ENCODE data around the gene KLHL29. TPM values are rescaled to one million over a fixed set of nuclear protein-coding genes. Genes with fewer than 3 reads are reported as not detected.

The KLHL29 gene
- total RNA-seq, 2 experiments from 2014 or later, result 4.1 to 4.4 TPM

DNA sequence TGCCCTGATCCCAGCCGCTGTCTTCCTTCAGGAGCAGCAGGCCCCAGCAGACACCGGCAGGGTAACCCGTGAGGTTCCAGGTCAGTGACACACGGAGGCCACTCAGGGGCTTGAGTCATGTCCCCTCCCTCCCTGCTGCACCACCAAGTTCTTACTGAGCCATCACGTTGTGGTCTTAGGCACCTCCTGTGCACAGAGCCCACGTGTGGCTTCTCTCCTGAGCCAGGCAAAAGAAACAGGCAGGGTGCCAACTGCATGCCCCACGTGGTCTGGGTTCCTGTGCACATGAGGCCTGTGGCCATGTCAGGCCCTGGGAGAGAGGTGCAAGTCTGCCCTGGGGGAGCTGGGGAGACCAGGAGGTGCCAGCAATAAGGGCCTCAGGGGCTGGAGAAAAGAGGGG is 264.8 kb downstream of the KLHL29 start:
- no peaks in the 10 kb centered on the region for H3K36me3 Mint-ChIP-seq (ENCODE audit: low read depth)
- no peak overlapping the region for H3K27ac Mint-ChIP-seq
- DNase-seq (no peak), ATAC-seq (no peak)
- H3K4me3 Mint-ChIP-seq, result no peak overlapping the region
- ChIA-PET CTCF (no interaction called here), POLR2A (no interaction called here)
- no peaks in the 10 kb centered on the region for H3K9me3 Mint-ChIP-seq (ENCODE audit: insufficient read depth)
- no peaks in the 10 kb centered on the region for H3K27me3 Mint-ChIP-seq (ENCODE audit: low read depth)
- peaks cover 3% of the 10 kb centered on the region for H3K4me1 Mint-ChIP-seq (ENCODE audit: low read depth)

DNA sequence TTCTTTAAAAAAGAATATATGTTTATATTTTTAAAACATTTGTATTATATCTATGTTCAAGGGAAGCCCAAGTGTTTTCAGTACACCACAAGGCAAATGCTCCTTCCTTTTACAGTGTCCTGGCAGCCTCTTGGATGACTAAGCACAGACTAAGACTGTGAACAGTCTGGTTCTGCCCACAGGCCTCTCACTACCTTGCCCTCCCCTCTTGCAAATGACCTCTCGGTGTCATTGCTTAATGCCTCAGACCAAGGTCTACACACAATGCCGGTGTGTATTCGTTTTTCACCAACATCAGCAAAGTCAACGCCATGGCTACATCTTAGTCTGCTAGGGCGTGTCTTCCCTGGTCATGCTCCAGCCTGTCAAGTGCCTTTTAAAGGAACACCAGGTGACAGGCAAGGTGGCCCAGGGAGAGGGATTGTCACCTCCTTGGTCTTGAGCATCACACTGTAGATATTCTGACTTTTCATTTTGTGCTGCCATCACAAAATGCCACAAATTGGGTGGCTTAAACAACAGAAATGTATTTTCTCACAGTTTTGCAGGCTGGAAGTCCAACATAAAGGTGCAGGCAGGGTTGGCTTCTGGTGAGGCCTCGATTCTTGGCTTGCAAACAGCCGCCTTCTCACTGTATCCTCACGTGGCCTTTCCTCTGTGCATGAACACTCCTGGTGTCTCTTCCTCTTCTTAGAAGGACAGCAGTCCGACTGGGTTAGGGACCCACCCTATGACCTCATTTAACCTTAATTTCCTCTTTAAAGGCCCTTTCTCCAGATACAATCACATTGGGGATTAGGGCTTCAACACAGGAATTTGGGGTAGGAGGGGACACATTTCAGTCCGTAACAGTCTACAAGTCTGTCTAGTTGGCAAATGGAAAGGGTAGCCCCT is 266.5 kb downstream of the KLHL29 start:
- ChIA-PET CTCF (no interaction called here), POLR2A (no interaction called here)
- Mint-ChIP-seq H3K4me1 (ENCODE audit: low read depth) (peaks cover 3% of the 10 kb centered on the region), H3K27me3 (ENCODE audit: low read depth) (no peaks in the 10 kb centered on the region), H3K27ac (no peak overlapping the region), H3K36me3 (ENCODE audit: low read depth) (no peaks in the 10 kb centered on the region), H3K4me3 (no peak overlapping the region), H3K9me3 (ENCODE audit: insufficient read depth) (no peaks in the 10 kb centered on the region)
- DNase-seq (no peak), ATAC-seq (no peak)

DNA sequence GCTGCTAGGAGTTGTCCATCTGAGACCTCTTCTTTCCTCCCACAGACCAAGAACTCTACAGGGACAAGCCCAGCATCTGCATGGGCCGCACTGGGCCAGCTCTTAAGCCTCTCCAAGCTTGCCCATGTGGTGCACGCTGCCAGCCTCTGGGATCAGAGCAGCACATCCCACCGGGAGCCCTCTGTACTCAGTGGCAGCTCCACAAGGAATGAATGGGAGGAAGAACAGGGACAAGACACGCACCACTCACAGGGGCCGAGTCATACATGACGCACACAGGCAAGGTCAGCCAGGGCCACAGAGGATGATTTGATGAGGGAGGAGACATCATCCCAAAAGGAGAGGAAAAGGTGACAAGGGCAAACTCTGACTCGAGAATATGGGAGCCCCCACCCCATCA is 268.3 kb downstream of the KLHL29 start:
- H3K4me3 Mint-ChIP-seq, result no peak overlapping the region
- no peaks in the 10 kb centered on the region for H3K36me3 Mint-ChIP-seq (ENCODE audit: low read depth)
- no peak overlapping the region for H3K27ac Mint-ChIP-seq
- H3K27me3 Mint-ChIP-seq (ENCODE audit: low read depth), result no peaks in the 10 kb centered on the region
- no peak for ATAC-seq
- ChIA-PET POLR2A (no interaction called here), CTCF (no interaction called here)
- DNase-seq, result no peak
- peaks cover 5% of the 10 kb centered on the region for H3K4me1 Mint-ChIP-seq (ENCODE audit: low read depth)
- no peaks in the 10 kb centered on the region for H3K9me3 Mint-ChIP-seq (ENCODE audit: insufficient read depth)

DNA sequence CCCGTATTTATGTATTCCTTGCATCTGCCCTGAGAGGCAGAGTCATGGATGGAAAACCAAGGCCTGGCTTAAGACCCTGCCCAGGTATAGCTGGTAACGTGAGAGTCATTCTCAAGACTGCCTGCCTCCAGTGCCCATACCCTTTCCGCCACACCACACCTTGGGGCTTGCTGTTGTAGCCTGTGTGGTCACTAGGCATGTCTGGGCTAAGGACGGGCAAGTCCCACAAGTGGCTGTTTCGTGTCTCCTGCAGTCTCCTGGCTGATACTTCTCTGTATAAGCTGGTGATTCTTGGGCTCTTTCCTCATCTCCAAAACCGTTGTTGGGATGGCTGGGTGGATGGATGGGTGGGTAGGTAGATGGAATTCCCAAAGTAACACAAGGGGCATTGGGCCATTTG is 269.8 kb downstream of the KLHL29 start:
- Mint-ChIP-seq H3K27ac (no peak overlapping the region), H3K36me3 (ENCODE audit: low read depth) (no peaks in the 10 kb centered on the region), H3K4me1 (ENCODE audit: low read depth) (peaks cover 10% of the 10 kb centered on the region), H3K27me3 (ENCODE audit: low read depth) (no peaks in the 10 kb centered on the region), H3K4me3 (no peak overlapping the region), H3K9me3 (ENCODE audit: insufficient read depth) (no peaks in the 10 kb centered on the region)
- POLR2A ChIA-PET, result no interaction called here
- CTCF ChIA-PET, result no interaction called here
- DNase-seq (no peak), ATAC-seq (no peak)

DNA sequence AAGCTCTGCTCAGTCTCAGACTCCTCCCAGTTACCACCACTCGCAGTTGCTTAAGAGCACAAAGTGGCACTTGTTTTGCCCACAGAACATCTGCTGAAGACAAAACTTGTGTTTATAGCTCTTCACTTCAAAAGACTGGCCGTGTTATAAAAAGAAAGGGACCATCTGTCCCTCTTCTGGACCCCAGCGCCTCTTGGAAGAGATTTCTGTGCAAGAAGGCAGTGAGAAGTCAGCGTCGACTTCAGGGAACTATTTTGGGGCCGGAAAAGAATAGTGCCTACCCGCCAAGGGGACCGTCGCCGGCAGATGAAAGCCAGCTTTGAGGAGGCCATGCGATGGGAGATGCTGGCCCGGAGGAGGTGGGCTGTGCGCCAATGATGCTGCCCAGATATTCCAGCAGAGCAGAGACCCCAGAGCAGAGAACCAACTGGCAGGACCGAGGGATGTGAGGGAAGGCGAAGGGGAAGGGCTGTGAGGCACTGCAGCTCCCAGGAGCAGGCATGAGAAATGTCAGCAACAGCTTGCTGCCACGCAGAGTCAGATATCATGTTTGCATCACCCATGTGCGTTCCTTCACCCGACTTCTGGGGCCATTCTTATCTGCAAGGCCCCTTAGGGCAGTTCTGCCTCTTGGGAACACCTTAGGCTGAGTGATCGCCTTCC is 271.1 kb downstream of the KLHL29 start:
- no peak overlapping the region for H3K27ac Mint-ChIP-seq
- no peak for ATAC-seq
- no peaks in the 10 kb centered on the region for H3K9me3 Mint-ChIP-seq (ENCODE audit: insufficient read depth)
- DNase-seq, result no peak
- H3K4me3 Mint-ChIP-seq, result no peak overlapping the region
- POLR2A ChIA-PET, result no interaction called here
- CTCF ChIA-PET, result no interaction called here
- H3K27me3 Mint-ChIP-seq (ENCODE audit: low read depth), result no peaks in the 10 kb centered on the region
- no peaks in the 10 kb centered on the region for H3K36me3 Mint-ChIP-seq (ENCODE audit: low read depth)
- peaks cover 10% of the 10 kb centered on the region for H3K4me1 Mint-ChIP-seq (ENCODE audit: low read depth)

DNA sequence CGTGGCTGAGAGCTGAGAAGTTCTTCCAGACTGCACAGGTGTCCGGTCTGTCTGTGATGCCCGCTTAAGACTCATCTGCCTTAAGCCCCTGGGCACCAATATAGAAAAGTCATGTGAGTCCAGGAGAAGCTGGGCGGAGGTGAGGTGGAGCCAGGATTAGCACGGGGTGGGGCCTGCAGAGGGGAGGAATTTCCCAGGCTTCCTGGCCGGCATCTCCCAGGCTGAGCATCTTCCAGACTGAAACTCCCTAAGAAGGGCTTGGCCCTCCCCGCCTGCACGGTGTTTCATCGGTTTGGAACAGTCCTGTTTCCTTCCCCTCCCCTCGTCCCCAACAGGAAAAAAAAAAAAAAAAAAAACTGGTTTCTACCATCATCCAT is 271.6 kb downstream of the KLHL29 start:
- no peaks in the 10 kb centered on the region for H3K27me3 Mint-ChIP-seq (ENCODE audit: low read depth)
- H3K36me3 Mint-ChIP-seq (ENCODE audit: low read depth), result no peaks in the 10 kb centered on the region
- H3K27ac Mint-ChIP-seq, result no peak overlapping the region
- CTCF ChIA-PET, result no interaction called here
- POLR2A ChIA-PET, result no interaction called here
- H3K4me3 Mint-ChIP-seq, result no peak overlapping the region
- H3K9me3 Mint-ChIP-seq (ENCODE audit: insufficient read depth), result no peaks in the 10 kb centered on the region
- peaks cover 10% of the 10 kb centered on the region for H3K4me1 Mint-ChIP-seq (ENCODE audit: low read depth)
- DNase-seq (no peak), ATAC-seq (no peak)

DNA sequence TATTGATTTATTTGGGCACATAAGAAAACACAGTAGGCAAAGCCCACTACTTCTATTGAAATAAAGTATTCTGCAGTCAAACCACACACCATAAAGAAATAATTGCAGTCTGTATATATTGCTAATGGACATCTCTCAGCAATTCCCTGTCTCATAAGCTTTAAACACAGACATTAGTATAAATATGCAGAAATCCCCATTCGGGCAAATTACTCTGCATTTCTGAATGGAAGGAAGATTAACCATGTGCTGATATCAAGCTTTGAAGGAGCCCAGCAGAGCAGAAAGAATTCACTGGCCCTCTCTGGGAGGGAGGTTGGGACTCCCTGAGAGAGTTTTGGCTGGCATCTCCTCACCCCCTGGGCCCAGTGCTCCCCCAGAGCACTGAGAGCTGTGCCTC is 272.4 kb downstream of the KLHL29 start:
- POLR2A ChIA-PET, result no interaction called here
- peaks cover 10% of the 10 kb centered on the region for H3K4me1 Mint-ChIP-seq (ENCODE audit: low read depth)
- ATAC-seq (no peak), DNase-seq (no peak)
- no peaks in the 10 kb centered on the region for H3K36me3 Mint-ChIP-seq (ENCODE audit: low read depth)
- H3K9me3 Mint-ChIP-seq (ENCODE audit: insufficient read depth), result no peaks in the 10 kb centered on the region
- CTCF ChIA-PET, result no interaction called here
- H3K27ac Mint-ChIP-seq, result no peak overlapping the region
- H3K27me3 Mint-ChIP-seq (ENCODE audit: low read depth), result peaks cover 4% of the 10 kb centered on the region
- H3K4me3 Mint-ChIP-seq, result no peak overlapping the region

DNA sequence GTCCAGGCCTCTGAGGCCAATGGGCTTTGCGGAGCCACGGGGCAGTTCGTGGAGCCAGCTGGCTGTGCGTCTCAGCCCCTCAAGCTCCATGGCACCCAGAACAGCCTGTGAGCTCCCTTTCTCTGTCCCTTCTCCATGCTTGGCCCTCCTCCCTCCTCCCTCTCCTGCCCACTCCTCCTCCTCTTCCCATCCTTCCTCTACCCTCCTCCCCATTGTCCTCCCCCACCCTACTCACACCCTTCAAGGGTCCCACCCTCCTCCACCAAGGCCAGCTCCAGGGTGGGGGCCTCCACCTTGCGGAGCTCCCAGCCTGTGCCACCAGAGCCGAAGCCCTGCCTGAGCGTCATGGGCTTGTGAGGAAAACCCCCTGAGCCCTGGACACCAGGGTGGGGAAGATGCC is 273.0 kb downstream of the KLHL29 start:
- no peak overlapping the region for H3K4me3 Mint-ChIP-seq
- H3K27me3 Mint-ChIP-seq (ENCODE audit: low read depth), result peaks cover 4% of the 10 kb centered on the region
- POLR2A ChIA-PET, result no interaction called here
- ATAC-seq (no peak), DNase-seq (no peak)
- no peaks in the 10 kb centered on the region for H3K36me3 Mint-ChIP-seq (ENCODE audit: low read depth)
- H3K9me3 Mint-ChIP-seq (ENCODE audit: insufficient read depth), result no peaks in the 10 kb centered on the region
- H3K27ac Mint-ChIP-seq, result no peak overlapping the region
- CTCF ChIA-PET, result no interaction called here
- H3K4me1 Mint-ChIP-seq (ENCODE audit: low read depth), result peaks cover 10% of the 10 kb centered on the region

DNA sequence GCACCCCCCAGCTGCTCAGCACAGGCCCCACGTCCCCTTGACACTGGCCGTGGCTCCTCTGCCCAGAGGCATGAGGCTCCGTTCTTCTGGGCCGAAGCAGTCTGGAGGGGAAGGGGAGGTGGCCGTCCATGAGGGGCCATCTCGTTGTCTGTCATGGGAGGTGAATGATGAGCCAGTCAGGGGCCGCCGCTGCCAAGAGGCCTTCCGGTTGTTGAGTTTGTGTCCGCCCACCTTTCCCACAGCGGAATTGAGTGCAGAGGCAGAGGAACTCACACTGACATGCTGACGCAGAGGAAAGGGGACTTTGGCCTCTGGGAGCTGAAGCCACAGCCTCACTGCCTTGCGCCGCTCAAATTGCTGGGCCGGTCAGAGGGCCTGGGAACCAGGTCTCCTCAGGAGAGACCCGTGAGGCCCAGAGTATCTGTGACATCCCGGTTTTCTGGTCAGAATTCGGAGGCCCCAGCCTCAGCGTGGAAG is 273.5 kb downstream of the KLHL29 start:
- ChIA-PET CTCF (no interaction called here), POLR2A (interaction anchor here (0.6 kb wide), 1 partner anchor 335 kb away, joined by 3 read pairs; no protein-coding TSS in a partner anchor)
- Mint-ChIP-seq H3K4me3 (no peak overlapping the region), H3K27ac (peak overlapping the region; percentile 57), H3K36me3 (ENCODE audit: low read depth) (no peaks in the 10 kb centered on the region), H3K27me3 (ENCODE audit: low read depth) (peaks cover 6% of the 10 kb centered on the region), H3K9me3 (ENCODE audit: insufficient read depth) (no peaks in the 10 kb centered on the region), H3K4me1 (ENCODE audit: low read depth) (peaks cover 10% of the 10 kb centered on the region)
- DNase-seq (peak; percentile 61), ATAC-seq (peak; percentile 75)

DNA sequence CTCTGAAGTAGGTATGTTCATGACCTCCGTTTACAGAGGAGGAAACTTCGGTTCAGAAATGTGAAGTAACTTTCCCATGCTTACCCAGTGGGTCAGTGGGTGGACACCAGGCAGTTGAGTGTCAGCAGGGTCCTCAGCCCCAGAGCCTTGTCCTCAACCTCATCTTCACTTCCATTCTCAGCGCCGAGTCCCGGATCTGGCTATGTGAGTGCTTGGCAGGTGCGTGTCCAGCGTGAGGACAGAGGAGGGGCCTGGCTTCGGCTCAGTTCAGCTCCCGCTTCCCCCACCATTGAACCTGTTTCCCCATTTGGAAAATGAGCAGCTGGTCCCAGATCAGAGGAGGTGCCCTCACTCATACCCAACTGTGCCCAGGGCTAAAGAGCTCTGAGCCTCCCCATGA is 274.3 kb downstream of the KLHL29 start:
- H3K36me3 Mint-ChIP-seq (ENCODE audit: low read depth), result no peaks in the 10 kb centered on the region
- DNase-seq (no peak), ATAC-seq (no peak)
- no peaks in the 10 kb centered on the region for H3K9me3 Mint-ChIP-seq (ENCODE audit: insufficient read depth)
- ChIA-PET CTCF (no interaction called here), POLR2A (no interaction called here)
- H3K27me3 Mint-ChIP-seq (ENCODE audit: low read depth), result peaks cover 12% of the 10 kb centered on the region
- H3K4me3 Mint-ChIP-seq, result no peak overlapping the region
- peaks cover 10% of the 10 kb centered on the region for H3K4me1 Mint-ChIP-seq (ENCODE audit: low read depth)
- H3K27ac Mint-ChIP-seq, result no peak overlapping the region

DNA sequence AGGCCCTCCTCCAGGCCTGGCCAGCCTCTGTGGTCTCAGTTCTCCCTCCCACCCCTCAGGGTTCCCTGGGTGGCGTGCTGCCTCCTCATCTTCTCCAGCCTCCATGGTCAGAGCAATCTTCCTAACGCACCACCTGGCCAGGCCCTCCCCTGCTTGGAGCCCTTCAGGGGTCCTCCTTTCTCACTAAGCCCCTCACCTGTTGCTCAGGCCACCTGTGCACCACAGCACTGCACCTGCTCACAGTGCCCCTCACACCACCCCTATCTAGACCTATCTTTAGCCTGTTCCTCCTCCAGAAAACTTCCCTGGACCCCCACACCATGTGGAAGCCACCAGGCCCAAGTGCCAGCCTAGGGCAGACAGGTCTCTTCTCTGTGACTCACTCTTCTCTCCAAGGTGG is 274.8 kb downstream of the KLHL29 start:
- no peaks in the 10 kb centered on the region for H3K36me3 Mint-ChIP-seq (ENCODE audit: low read depth)
- H3K9me3 Mint-ChIP-seq (ENCODE audit: insufficient read depth), result no peaks in the 10 kb centered on the region
- H3K27me3 Mint-ChIP-seq (ENCODE audit: low read depth), result peaks cover 15% of the 10 kb centered on the region
- ATAC-seq, result no peak
- ChIA-PET CTCF (no interaction called here), POLR2A (no interaction called here)
- DNase-seq, result no peak
- peaks cover 10% of the 10 kb centered on the region for H3K4me1 Mint-ChIP-seq (ENCODE audit: low read depth)
- H3K4me3 Mint-ChIP-seq, result no peak overlapping the region
- peak overlapping the region; percentile 34 for H3K27ac Mint-ChIP-seq

DNA sequence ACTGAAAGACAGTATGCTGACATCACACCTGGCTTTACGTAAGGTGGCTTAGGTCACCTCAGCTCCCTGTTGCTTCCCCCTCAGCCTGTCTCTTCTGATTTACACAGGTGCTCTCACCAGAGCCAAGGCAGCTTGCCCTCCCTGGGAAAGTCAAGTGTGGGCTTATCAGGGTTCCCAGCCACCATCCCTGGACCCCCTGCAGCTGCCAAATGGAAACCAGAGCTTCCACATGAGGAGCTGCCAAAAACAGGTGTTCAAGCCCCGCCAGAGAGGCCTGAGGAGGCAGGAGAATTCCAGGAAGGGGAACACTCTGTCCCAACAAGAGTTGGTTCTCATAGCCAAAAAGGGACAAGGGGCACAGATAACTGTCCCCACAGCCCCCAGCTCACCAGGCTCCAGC is 275.3 kb downstream of the KLHL29 start:
- Mint-ChIP-seq H3K27me3 (ENCODE audit: low read depth) (peaks cover 15% of the 10 kb centered on the region), H3K4me1 (ENCODE audit: low read depth) (peaks cover 10% of the 10 kb centered on the region), H3K36me3 (ENCODE audit: low read depth) (no peaks in the 10 kb centered on the region), H3K27ac (no peak overlapping the region), H3K9me3 (ENCODE audit: insufficient read depth) (no peaks in the 10 kb centered on the region), H3K4me3 (no peak overlapping the region)
- CTCF ChIA-PET, result no interaction called here
- DNase-seq (no peak), ATAC-seq (no peak)
- POLR2A ChIA-PET, result no interaction called here
